ENCODE results near the gene MOCS1. TPM values are rescaled to one million over a fixed set of nuclear protein-coding genes. Genes with fewer than 3 reads are reported as not detected.

MOCS1 gene
- total and polyA plus RNA-seq, 2 donors (not counting 1 experiment from before 2014, with no cell fraction given): 11.6 to 21.8 TPM

DNA sequence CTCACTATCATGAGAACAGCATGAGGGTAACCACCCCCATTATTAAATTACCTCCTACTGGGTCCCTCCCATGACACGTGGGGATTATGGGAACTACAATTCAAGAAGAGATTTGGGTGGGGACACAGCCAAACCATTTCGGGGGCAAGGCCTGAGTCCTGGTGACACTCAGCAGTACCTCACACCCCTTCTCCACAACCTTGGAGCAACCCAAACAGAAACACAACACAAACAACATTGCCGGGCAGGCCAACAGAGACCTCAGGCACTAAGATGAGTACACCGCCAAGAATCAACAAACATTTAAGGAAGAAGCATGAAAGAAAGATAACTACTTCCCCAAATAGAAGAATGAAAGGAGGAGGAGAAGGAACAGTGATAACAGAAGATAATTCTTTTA lies 16.9 kb downstream of the MOCS1 start:
- no peak for DNase-seq (ENCODE audit: low read depth in 2 of 2)
- H4K20me1 ChIP-seq (ENCODE audit: control insufficient read depth, extremely low read depth, insufficient read depth, low read length): no peaks in the 10 kb centered on the region
- no peak overlapping the region for H3K4me3 ChIP-seq (replicated peaks in 1 of 4; ENCODE audit: control extremely low read depth in 1 of 4, insufficient read depth in 1 of 4, low read depth in 3 of 4, low read length in 4 of 4)
- H3K27ac ChIP-seq (ENCODE audit: insufficient read depth, low read length): no peak overlapping the region
- no peak overlapping the region for H2AFZ ChIP-seq (ENCODE audit: low read length)
- H3K79me2 ChIP-seq (ENCODE audit: control insufficient read depth, insufficient read depth, low read length): no peaks in the 10 kb centered on the region
- TF ChIP-seq EZH2 (IDR thresholded peaks at IDR 0.05; ENCODE audit: low read length, missing control alignments): no peak
- TF ChIP-seq, protein P1, sequence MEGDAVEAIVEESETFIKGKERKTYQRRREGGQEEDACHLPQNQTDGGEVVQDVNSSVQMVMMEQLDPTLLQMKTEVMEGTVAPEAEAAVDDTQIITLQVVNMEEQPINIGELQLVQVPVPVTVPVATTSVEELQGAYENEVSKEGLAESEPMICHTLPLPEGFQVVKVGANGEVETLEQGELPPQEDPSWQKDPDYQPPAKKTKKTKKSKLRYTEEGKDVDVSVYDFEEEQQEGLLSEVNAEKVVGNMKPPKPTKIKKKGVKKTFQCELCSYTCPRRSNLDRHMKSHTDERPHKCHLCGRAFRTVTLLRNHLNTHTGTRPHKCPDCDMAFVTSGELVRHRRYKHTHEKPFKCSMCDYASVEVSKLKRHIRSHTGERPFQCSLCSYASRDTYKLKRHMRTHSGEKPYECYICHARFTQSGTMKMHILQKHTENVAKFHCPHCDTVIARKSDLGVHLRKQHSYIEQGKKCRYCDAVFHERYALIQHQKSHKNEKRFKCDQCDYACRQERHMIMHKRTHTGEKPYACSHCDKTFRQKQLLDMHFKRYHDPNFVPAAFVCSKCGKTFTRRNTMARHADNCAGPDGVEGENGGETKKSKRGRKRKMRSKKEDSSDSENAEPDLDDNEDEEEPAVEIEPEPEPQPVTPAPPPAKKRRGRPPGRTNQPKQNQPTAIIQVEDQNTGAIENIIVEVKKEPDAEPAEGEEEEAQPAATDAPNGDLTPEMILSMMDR (conservative IDR thresholded peaks at IDR 0.05 in 1 of 2, IDR thresholded peaks at IDR 0.05 in 1 of 2; ENCODE audit: low read depth in 1 of 2, low read length in 2 of 2): no peak
- no peaks in the 10 kb centered on the region for H3K27me3 ChIP-seq (ENCODE audit: control insufficient read depth, insufficient read depth, low read length)
- no peaks in the 10 kb centered on the region for H3K4me1 ChIP-seq (ENCODE audit: control insufficient read depth, extremely low read depth, insufficient read depth, low read length)
- H3K4me2 ChIP-seq (ENCODE audit: extremely low read depth, insufficient read depth, low read length): no peak overlapping the region
- H3K9ac ChIP-seq (ENCODE audit: insufficient read depth, low read length): no peak overlapping the region
- H3K9me3 ChIP-seq (ENCODE audit: control insufficient read depth, insufficient read depth, low read depth, low read length): no peaks in the 10 kb centered on the region
- H3K36me3 ChIP-seq (ENCODE audit: control insufficient read depth, insufficient read depth, low read length): peaks cover 4% of the 10 kb centered on the region

DNA sequence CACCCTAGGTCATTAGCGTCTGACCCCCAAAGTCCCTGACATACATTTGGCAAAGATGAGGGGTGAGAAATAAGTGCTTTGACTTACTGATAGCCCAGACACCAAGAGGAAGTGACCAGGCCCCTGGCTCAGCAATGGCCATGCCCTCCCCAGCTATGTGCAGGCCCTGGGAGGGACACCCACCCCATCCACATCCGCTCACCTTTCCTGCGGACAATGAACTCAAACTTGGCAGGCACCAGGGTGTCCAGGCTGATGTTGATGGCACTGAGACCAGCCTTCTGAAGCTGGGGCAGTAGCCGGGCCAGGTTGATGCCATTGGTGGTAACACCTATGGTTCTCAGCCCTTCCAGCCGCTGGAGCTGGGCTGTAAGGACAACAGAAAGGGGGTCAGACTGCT lies 18.4 kb downstream of the MOCS1 start:
- Histone ChIP-seq H3K79me2 (ENCODE audit: control insufficient read depth, insufficient read depth, low read length) (no peaks in the 10 kb centered on the region), H3K9me3 (ENCODE audit: control insufficient read depth, insufficient read depth, low read depth, low read length) (no peaks in the 10 kb centered on the region), H3K9ac (ENCODE audit: insufficient read depth, low read length) (no peak overlapping the region), H3K36me3 (ENCODE audit: control insufficient read depth, insufficient read depth, low read length) (peaks cover 4% of the 10 kb centered on the region), H2AFZ (ENCODE audit: low read length) (no peak overlapping the region), H3K27me3 (ENCODE audit: control insufficient read depth, insufficient read depth, low read length) (no peaks in the 10 kb centered on the region), H4K20me1 (ENCODE audit: control insufficient read depth, extremely low read depth, insufficient read depth, low read length) (no peaks in the 10 kb centered on the region), H3K4me1 (ENCODE audit: control insufficient read depth, extremely low read depth, insufficient read depth, low read length) (no peaks in the 10 kb centered on the region), H3K4me2 (ENCODE audit: extremely low read depth, insufficient read depth, low read length) (no peak overlapping the region), H3K4me3 (replicated peaks in 1 of 4; ENCODE audit: control extremely low read depth in 1 of 4, insufficient read depth in 1 of 4, low read depth in 3 of 4, low read length in 4 of 4) (no peak overlapping the region), H3K27ac (ENCODE audit: insufficient read depth, low read length) (no peak overlapping the region)
- TF ChIP-seq, protein P1 (conservative IDR thresholded peaks at IDR 0.05 in 1 of 2, IDR thresholded peaks at IDR 0.05 in 1 of 2; ENCODE audit: low read depth in 1 of 2, low read length in 2 of 2): no peak
- TF ChIP-seq EZH2 (IDR thresholded peaks at IDR 0.05; ENCODE audit: low read length, missing control alignments): no peak
- no peak for DNase-seq (ENCODE audit: low read depth in 2 of 2)

DNA sequence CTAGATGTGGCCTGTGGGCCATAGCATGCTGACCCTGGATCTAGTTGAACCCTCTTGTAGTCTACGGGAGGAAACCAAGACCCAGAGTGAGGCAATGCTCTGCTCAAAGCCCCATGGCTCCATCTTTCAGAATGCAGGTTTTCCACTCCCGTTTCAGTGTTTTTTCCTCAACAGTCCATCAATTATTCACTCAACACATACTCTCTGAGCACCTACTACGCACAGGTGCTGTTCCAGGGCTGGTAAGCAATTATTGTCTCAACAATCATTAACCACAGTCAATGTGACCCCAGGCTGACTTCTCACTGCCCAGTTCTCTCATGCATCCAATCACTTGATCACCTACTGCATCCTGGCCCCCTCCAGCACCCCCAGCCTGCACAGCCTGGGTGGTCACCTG lies 20.0 kb downstream of the MOCS1 start:
- Histone ChIP-seq H3K27me3 (ENCODE audit: control insufficient read depth, insufficient read depth, low read length) (no peaks in the 10 kb centered on the region), H3K79me2 (ENCODE audit: control insufficient read depth, insufficient read depth, low read length) (no peaks in the 10 kb centered on the region), H3K4me1 (ENCODE audit: control insufficient read depth, extremely low read depth, insufficient read depth, low read length) (no peaks in the 10 kb centered on the region), H3K9me3 (ENCODE audit: control insufficient read depth, insufficient read depth, low read depth, low read length) (no peaks in the 10 kb centered on the region), H3K4me3 (replicated peaks in 1 of 4; ENCODE audit: control extremely low read depth in 1 of 4, insufficient read depth in 1 of 4, low read depth in 3 of 4, low read length in 4 of 4) (no peak overlapping the region), H3K4me2 (ENCODE audit: extremely low read depth, insufficient read depth, low read length) (no peak overlapping the region), H3K27ac (ENCODE audit: insufficient read depth, low read length) (no peak overlapping the region), H4K20me1 (ENCODE audit: control insufficient read depth, extremely low read depth, insufficient read depth, low read length) (no peaks in the 10 kb centered on the region), H2AFZ (ENCODE audit: low read length) (no peak overlapping the region), H3K36me3 (ENCODE audit: control insufficient read depth, insufficient read depth, low read length) (peaks cover 4% of the 10 kb centered on the region), H3K9ac (ENCODE audit: insufficient read depth, low read length) (no peak overlapping the region)
- DNase-seq (ENCODE audit: low read depth in 2 of 2): no peak
- no peak for TF ChIP-seq EZH2 (IDR thresholded peaks at IDR 0.05; ENCODE audit: low read length, missing control alignments)
- TF ChIP-seq, protein P1 (conservative IDR thresholded peaks at IDR 0.05 in 1 of 2, IDR thresholded peaks at IDR 0.05 in 1 of 2; ENCODE audit: low read depth in 1 of 2, low read length in 2 of 2): no peak
